Ammon's horn (tissue), 1 donor: ENCODE results near the gene EIF4E2.
A peak's percentile ranks its signal among the peaks of the same experiment; 100 is the strongest.

ENCODE experiments used
- DNase-seq: peaks from one replicate; pipeline ENCODE4 v3.0.0-alpha.2; 2016; ENCODE audit warnings: low spot score

EIF4E2 gene

GRCh38 chr2:232600053-232600773 lies 49.7 kb downstream of the EIF4E2 start:
- DNase-seq = no peak

GRCh38 chr2:232603283-232603682 lies 52.8 kb downstream of the EIF4E2 start:
- no peak for DNase-seq

GRCh38 chr2:232604535-232604934 lies 54.0 kb downstream of the EIF4E2 start:
- DNase-seq = no peak

GRCh38 chr2:232607011-232607410 lies 56.5 kb downstream of the EIF4E2 start:
- DNase-seq = no peak

- DNase-seq = no peak
These were observed 59.1 kb downstream of the EIF4E2 start for GRCh38 chr2:232609607-232610006.

GRCh38 chr2:232610081-232610480 lies 59.6 kb downstream of the EIF4E2 start:
- DNase-seq = no peak

GRCh38 chr2:232611061-232611460 lies 60.6 kb downstream of the EIF4E2 start:
- DNase-seq = no peak

GRCh38 chr2:232611559-232612218 lies 61.2 kb downstream of the EIF4E2 start:
- DNase-seq = peak; percentile 69

- no peak for DNase-seq
These were observed 63.1 kb downstream of the EIF4E2 start for GRCh38 chr2:232613538-232614134.

- no peak for DNase-seq
These were observed 64.8 kb downstream of the EIF4E2 start for GRCh38 chr2:232615339-232615738.
